Activated CD8-positive, alpha-beta T cell treated with anti-CD3 and anti-CD28 coated beads for 36 hours (primary cell): ENCODE data around the gene UBTF. TPM values are rescaled to one million over a fixed set of nuclear protein-coding genes. Genes with fewer than 3 reads are reported as not detected.

ENCODE experiments used
- ATAC-seq: fragments of 200-7000 bp; cut with Tn5 transposase; one replicate; pipeline ENCODE4 v1.10.0; 2021; ENCODE audit warnings: mild to moderate bottlenecking, moderate library complexity
- CTCF ChIA-PET: fragments of 350-600 bp; sonication (Branson Sonifier 250); formaldehyde crosslinking; loops from one replicate; lab custom pipeline; 2021; ENCODE audit warnings: antibody characterized with exemption; lab: Charles Lee
- POLR2A ChIA-PET: fragments of 350-600 bp; sonication (Branson Sonifier 250); formaldehyde crosslinking; loops from one replicate; lab custom pipeline; 2021; ENCODE audit warnings: antibody characterized with exemption; lab: Charles Lee
- DNase-seq: peaks from one replicate; pipeline ENCODE4 v3.0.0-alpha.2; 2020
- H3K27ac Mint-ChIP-seq: one replicate; pipeline ENCODE4 v1.8.0; 2021; ENCODE audit warnings: mild to moderate bottlenecking, mixed read lengths
- H3K27me3 Mint-ChIP-seq: one replicate; pipeline ENCODE4 v1.8.0; 2021; ENCODE audit warnings: mixed read lengths
- H3K36me3 Mint-ChIP-seq: one replicate; pipeline ENCODE4 v1.8.0; 2021; ENCODE audit warnings: low read depth, mixed read lengths
- H3K4me1 Mint-ChIP-seq: one replicate; pipeline ENCODE4 v1.8.0; 2021; ENCODE audit warnings: low read depth, mixed read lengths
- H3K4me3 Mint-ChIP-seq: one replicate; pipeline ENCODE4 v1.8.0; 2021; ENCODE audit warnings: mild to moderate bottlenecking, moderate library complexity, mixed read lengths
- H3K9me3 Mint-ChIP-seq: one replicate; pipeline ENCODE4 v1.8.0; 2021; ENCODE audit warnings: mixed read lengths
- intact Hi-C: fragments of 100-400 bp; cut with micrococcal nuclease; formaldehyde crosslinking; loops from one replicate; pipeline ENCODE4 v1.10.0; 2022
- total RNA-seq, 2 experiments: library from RNA; stranded (reverse); gene quantifications; one replicate each; pipeline ENCODE4 v1.2.3, GENCODE V29; 2021
- TF ChIP-seq, protein P1 (sequence below): fragments of 200-600 bp; IDR thresholded peaks from one replicate; pipeline ENCODE4 v1.8.0; 2022; ENCODE audit warnings: antibody characterized with exemption, mild to moderate bottlenecking

UBTF gene
- total RNA-seq, 2 experiments from 2014 or later: 129 to 135 TPM

DNA sequence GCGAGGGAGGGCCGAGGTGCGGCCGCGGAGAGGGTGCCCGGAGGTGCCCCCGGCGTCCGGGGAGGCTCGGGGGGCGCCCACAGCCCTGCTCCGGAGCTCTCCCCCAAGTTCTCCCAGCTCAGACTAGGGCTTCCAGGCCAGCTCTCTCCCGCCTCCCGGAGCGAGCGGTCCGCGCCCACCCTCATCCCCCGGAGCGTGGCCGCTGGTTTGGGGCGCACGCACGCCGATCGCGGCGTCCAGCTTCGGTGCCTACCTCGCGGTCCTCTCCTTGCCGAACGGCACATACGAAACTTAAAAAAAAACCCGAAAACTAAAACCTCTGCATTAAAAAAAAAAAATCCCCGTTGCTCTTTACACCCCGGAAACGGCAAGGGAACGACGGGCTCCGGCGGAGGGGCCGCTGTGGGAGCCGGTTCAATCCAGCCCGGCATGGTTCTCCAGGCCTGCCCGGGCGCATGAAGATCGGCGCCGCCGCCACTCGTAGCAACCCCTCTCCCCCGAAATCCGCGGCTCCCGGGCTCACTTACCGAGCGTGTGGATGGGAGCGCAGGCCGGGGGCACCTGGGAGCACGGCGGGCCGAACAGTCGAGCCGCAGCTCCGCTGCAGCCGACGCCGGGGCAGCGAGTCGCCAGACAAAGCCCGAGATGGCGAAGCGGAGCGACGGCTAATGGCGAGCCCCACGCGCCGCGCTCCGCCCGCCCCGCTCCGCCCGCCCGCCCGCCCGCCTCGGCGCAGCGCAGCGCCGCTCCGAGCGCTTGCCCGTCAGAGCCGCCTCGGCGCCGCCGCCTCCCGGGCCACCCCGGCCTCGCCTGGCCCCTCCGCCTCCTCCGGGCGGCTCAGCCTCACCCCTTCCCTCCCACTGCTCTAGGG is 973 bp upstream of the UBTF start:
- Mint-ChIP-seq H3K9me3 (no peaks in the 10 kb centered on the region), H3K4me1 (peaks cover 18% of the 10 kb centered on the region), H3K27me3 (no peaks in the 10 kb centered on the region), H3K36me3 (peaks cover 31% of the 10 kb centered on the region), H3K27ac (peak overlapping the region; percentile 96), H3K4me3 (peak overlapping the region; percentile 86)
- ATAC-seq (peak; percentile 7), DNase-seq (peak; percentile 72)
- intact Hi-C loops: no loop called here
- TF ChIP-seq, protein P1, sequence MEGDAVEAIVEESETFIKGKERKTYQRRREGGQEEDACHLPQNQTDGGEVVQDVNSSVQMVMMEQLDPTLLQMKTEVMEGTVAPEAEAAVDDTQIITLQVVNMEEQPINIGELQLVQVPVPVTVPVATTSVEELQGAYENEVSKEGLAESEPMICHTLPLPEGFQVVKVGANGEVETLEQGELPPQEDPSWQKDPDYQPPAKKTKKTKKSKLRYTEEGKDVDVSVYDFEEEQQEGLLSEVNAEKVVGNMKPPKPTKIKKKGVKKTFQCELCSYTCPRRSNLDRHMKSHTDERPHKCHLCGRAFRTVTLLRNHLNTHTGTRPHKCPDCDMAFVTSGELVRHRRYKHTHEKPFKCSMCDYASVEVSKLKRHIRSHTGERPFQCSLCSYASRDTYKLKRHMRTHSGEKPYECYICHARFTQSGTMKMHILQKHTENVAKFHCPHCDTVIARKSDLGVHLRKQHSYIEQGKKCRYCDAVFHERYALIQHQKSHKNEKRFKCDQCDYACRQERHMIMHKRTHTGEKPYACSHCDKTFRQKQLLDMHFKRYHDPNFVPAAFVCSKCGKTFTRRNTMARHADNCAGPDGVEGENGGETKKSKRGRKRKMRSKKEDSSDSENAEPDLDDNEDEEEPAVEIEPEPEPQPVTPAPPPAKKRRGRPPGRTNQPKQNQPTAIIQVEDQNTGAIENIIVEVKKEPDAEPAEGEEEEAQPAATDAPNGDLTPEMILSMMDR: no peak
- ChIA-PET POLR2A (interaction anchor here (0.8 to 8.1 kb wide), 16 partner anchors 10 to 155 kb away, joined by 3 to 58 read pairs (median 9); partner anchors contain the start of genes ATXN7L3, SLC25A39 and TMUB2), CTCF (interaction anchor here (1.2 to 5.0 kb wide), 8 partner anchors 11 to 134 kb away, joined by 3 to 53 read pairs (median 5); no protein-coding TSS in a partner anchor)

DNA sequence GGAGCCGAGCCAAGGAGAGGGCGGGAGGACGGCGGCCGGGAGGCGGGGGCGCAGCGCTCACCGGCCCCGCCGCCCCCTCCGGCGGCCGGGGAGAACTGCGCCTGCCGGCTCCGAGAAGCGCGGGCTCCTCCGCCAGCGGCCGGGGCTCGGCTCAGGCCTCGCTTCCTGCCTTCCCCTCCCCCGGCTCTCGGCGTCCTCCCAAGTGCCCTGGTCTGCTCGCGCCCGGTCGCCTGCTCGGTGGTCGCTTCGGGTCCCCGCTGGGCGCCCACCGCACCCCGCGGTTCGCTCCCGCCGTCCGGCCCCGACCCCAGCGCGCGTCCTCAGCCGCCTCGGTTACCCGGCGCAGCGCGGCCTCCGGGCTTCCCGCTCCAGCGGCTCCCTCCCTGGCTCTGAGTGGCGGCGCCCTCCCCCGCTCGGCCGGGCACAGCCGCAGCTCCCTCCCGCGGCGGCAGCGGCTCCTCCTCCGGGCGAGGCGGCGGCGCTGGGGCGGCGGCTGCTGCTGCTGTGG is 313 bp downstream of the UBTF start:
- Mint-ChIP-seq H3K27ac (no peak overlapping the region), H3K9me3 (no peaks in the 10 kb centered on the region), H3K27me3 (no peaks in the 10 kb centered on the region), H3K4me3 (peak overlapping the region; percentile 43), H3K4me1 (peaks cover 31% of the 10 kb centered on the region), H3K36me3 (peaks cover 44% of the 10 kb centered on the region)
- DNase-seq: peak; percentile 77
- TF ChIP-seq, protein P1: no peak
- CTCF ChIA-PET: interaction anchor here (1.4 to 5.0 kb wide), 3 partner anchors 9 to 112 kb away, joined by 5 to 53 read pairs (median 8); no protein-coding TSS in a partner anchor
- intact Hi-C loops: loop anchor here (5.0 kb wide), 1 partner anchor 108 kb away; no protein-coding TSS in a partner anchor
- ATAC-seq: peak; percentile 54
- POLR2A ChIA-PET: interaction anchor here (0.7 to 8.1 kb wide), 9 partner anchors 8 to 106 kb away, joined by 3 to 58 read pairs (median 14); partner anchors contain the start of genes ATXN7L3, SLC25A39 and TMUB2

DNA sequence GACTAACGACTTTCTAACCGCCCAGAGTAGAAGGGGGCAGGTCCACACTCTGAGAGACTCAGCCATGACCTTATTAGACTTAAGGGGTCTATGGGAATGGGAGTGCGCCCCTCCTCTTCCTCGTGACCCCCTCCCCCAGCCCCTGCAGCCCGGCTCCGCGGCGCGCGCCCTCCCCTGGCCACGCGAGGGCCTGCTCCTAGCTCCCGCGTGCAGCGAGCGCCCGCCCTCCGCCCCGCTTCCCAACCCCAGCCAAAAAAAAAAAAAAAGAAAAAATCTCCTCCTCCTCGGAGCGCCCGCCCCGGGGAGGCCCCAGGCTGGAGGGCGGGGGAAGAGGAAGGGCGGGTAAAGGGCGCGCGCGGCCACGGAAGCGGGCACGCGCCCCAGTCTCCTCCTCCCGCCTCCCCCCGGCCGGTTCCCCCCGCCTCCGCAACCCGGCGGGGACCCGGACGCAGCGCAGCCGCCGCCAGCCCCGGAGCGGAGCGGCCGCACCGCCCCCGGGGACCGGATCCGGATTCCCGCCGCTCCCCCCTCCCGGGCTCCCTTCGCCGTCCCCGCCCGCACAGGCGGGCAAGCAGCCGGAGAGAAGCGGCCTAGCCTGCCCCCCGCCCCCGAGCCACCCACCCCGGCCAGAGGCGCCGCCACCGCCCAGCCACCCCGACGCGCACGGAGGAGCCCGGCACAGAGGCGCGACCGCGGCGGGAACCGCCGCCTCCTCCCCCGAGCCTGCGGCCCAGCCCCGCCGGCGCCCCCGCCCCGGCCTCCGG is 949 bp downstream of the UBTF start:
- DNase-seq (peak; percentile 86), ATAC-seq (peak; percentile 63)
- Mint-ChIP-seq H3K4me1 (peaks cover 37% of the 10 kb centered on the region), H3K4me3 (peak overlapping the region; percentile 96), H3K27me3 (no peaks in the 10 kb centered on the region), H3K36me3 (peaks cover 50% of the 10 kb centered on the region), H3K27ac (peak overlapping the region; percentile 98), H3K9me3 (no peaks in the 10 kb centered on the region)
- intact Hi-C loops: loop anchor here (5.0 kb wide), 1 partner anchor 109 kb away; no protein-coding TSS in a partner anchor
- ChIA-PET POLR2A (interaction anchor here (0.7 to 8.1 kb wide), 9 partner anchors 8 to 106 kb away, joined by 3 to 58 read pairs (median 13); partner anchors contain the start of genes ATXN7L3, SLC25A39 and TMUB2), CTCF (interaction anchor here (1.0 to 5.0 kb wide), 4 partner anchors 9 to 20 kb away, joined by 4 to 53 read pairs (median 28); partner anchors contain the start of gene ATXN7L3)
- TF ChIP-seq, protein P1: peak; percentile 75

DNA sequence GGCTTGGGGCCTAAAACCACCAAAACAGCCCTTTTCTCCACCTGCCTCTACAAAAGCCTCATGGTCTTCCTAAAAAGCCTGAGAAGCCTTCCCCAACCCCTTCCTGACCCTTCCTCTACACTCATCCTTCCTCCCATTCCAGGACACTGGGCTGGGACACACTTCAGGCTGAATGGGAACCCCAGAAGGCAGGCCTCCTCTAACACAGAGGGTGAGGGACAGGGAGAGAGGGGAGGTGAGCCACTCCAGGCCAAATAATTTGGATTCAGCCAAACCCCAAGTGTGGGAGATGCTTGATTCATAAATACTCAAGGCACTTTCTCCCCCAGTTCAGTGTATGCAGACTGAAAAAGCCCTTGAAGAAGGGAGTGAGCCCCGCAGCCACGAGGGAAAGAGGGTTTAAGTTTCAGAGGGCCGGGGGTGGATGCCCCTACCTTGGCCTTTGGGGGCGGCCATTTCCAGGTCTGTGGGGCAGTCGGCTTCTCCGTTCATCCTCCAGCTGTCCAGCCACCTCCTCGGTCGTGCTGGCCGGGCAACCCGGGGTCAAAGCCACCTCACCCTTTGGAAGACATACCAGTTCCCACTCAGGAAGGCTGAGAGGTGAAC is 1.6 kb downstream of the UBTF start:
- POLR2A ChIA-PET: interaction anchor here (1.2 to 8.1 kb wide), 7 partner anchors 7 to 107 kb away, joined by 3 to 58 read pairs (median 19); partner anchors contain the start of genes ATXN7L3, SLC25A39 and TMUB2
- Mint-ChIP-seq H3K4me3 (peak overlapping the region; percentile 96), H3K36me3 (peaks cover 57% of the 10 kb centered on the region), H3K9me3 (no peaks in the 10 kb centered on the region), H3K27me3 (no peaks in the 10 kb centered on the region), H3K27ac (peak overlapping the region; percentile 98), H3K4me1 (peaks cover 44% of the 10 kb centered on the region)
- CTCF ChIA-PET: interaction anchor here (1.0 to 5.0 kb wide), 7 partner anchors 8 to 145 kb away, joined by 4 to 53 read pairs (median 6); partner anchors contain the start of genes ATXN7L3 and GRN
- TF ChIP-seq, protein P1: no peak
- ATAC-seq (no peak), DNase-seq (peak; percentile 46)
- intact Hi-C loops: loop anchor here (5.0 kb wide), 1 partner anchor 109 kb away; no protein-coding TSS in a partner anchor
